Measurements from ENCODE around the gene DVL2.

DNA sequence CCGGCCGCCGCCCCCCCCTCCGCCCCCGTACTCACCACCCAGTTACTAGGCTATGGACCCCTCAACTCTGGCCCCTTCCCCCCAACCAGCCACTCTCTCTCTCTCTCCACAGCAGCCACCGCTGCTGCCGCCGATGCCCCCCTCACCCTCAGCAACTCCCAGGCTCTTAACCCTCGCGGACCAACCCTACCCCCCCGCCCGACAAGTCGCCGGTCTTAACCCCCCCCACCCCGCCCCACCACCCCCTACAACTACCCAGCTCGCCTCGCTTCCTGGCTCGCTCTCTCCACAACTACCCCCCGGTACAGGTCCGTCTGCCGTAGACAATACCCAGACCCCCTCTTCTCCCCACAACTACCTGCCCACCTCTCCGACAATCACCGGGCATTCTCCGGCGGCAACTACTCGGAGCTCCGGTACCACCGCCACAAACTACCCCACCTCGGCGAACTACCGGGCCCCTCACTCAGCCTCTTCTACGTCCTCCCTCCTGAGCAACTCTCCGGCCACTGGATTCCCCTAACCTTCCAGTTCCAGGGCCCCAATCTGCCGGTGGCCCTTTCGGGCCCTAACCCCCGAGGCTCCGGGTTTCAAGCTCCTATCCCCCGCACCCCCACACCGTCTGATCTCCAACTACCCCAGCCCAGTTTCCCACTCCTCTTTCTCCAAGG lies 4.2 kb upstream of the DVL2 start:
- no peak for TF ChIP-seq ZNF629 (tag by site-specific recombination; IDR thresholded peaks at IDR 0.05)
- TF ChIP-seq, protein P1, sequence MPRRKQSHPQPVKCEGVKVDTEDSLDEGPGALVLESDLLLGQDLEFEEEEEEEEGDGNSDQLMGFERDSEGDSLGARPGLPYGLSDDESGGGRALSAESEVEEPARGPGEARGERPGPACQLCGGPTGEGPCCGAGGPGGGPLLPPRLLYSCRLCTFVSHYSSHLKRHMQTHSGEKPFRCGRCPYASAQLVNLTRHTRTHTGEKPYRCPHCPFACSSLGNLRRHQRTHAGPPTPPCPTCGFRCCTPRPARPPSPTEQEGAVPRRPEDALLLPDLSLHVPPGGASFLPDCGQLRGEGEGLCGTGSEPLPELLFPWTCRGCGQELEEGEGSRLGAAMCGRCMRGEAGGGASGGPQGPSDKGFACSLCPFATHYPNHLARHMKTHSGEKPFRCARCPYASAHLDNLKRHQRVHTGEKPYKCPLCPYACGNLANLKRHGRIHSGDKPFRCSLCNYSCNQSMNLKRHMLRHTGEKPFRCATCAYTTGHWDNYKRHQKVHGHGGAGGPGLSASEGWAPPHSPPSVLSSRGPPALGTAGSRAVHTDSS (tag by site-specific recombination; IDR thresholded peaks at IDR 0.05) = no peak
- TF ChIP-seq HOXC10 (CRISPR knock-in tag; IDR thresholded peaks at IDR 0.05) = no peak
- no peak for TF ChIP-seq SALL2 (tag by site-specific recombination; IDR thresholded peaks at IDR 0.05; ENCODE audit: borderline replicate concordance)

Data from HEK293 (cell line).